ENCODE data around the gene SLC24A4.

- TF ChIP-seq CTCF (IDR thresholded peaks at IDR 0.05) (no peak), POLR2A (IDR thresholded peaks at IDR 0.05) (no peak)
These were observed 75.1 kb downstream of the SLC24A4 start for GRCh38 chr14:92397953-92398564.

Measured in breast epithelium (tissue), 3 donors.